H1 (cell line): ENCODE results near the gene PPM1M. TPM values are rescaled to one million over a fixed set of nuclear protein-coding genes. Genes with fewer than 3 reads are reported as not detected.

ENCODE experiments used
- CTCF ChIA-PET: fragments of 300-600 bp; sonication (Branson Sonifier 250); formaldehyde crosslinking; loops from one replicate; lab custom pipeline; 2021; ENCODE audit not compliant: partially characterized antibody; lab: Charles Lee
- POLR2A ChIA-PET: fragments of 300-600 bp; sonication (Branson Sonifier 250); formaldehyde crosslinking; loops from one replicate; lab custom pipeline; 2021; ENCODE audit warnings: inconsistent platforms; ENCODE audit not compliant: partially characterized antibody; lab: Charles Lee
- DNase-seq, 2 experiments: peaks; one replicate each; pipeline versions ENCODE4 v3.0.0 to v3.0.0-alpha.2; 2010 to 2022; ENCODE audit warnings: low spot score in 2 of 2, low read depth in 1 of 2, mixed read lengths in 1 of 2
- FAIRE-seq: peaks from 2 replicates; lab custom pipeline; 2011; peaks lifted over from hg19 to GRCh38; lab: Jason Lieb, UNC
- H2AFZ ChIP-seq: 2 replicates; pipeline ENCODE4 v1.8.1; 2012; ENCODE audit warnings: low read length, inconsistent platforms
- H2AK5ac ChIP-seq: 2 replicates; pipeline ENCODE4 v1.6.1; 2013; ENCODE audit warnings: low read depth, low read length
- H2BK120ac ChIP-seq: replicated peaks from 2 replicates; pipeline ENCODE3; 2013; ENCODE audit warnings: low read depth, low read length, inconsistent platforms
- H2BK12ac ChIP-seq: 2 replicates; pipeline ENCODE4 v1.6.1; 2013; ENCODE audit warnings: low read depth, low read length
- H2BK15ac ChIP-seq: 2 replicates; pipeline ENCODE4 v1.6.1; 2013; ENCODE audit warnings: low read length
- H2BK20ac ChIP-seq: 2 replicates; pipeline ENCODE4 v1.6.1; 2013; ENCODE audit warnings: low read length
- H2BK5ac ChIP-seq: 2 replicates; pipeline ENCODE4 v1.6.1; 2013; ENCODE audit warnings: low read depth, low read length
- H3K14ac ChIP-seq: 2 replicates; pipeline ENCODE4 v1.6.1; 2013; ENCODE audit warnings: inconsistent platforms; ENCODE audit not compliant: insufficient read length
- H3K18ac ChIP-seq: 2 replicates; pipeline ENCODE4 v1.6.1; 2013; ENCODE audit warnings: low read length; ENCODE audit errors: extremely low read depth
- H3K23ac ChIP-seq: 2 replicates; pipeline ENCODE4 v1.6.1; 2013; ENCODE audit warnings: inconsistent platforms; ENCODE audit not compliant: insufficient read length
- H3K23me2 ChIP-seq: 2 replicates; pipeline ENCODE4 v1.6.1; 2013; ENCODE audit warnings: low read depth, low read length
- H3K27ac ChIP-seq: 2 replicates; pipeline ENCODE4 v1.6.1; 2011; ENCODE audit warnings: low read depth, low read length, inconsistent platforms
- H3K27me3 ChIP-seq, 4 experiments: replicated peaks in 1 of 4; 1 replicate in 1 of 4; 2 replicates in 3 of 4; pipeline versions ENCODE4 v1.6.1 to v1.8.1; 2011 to 2013; ENCODE audit warnings: low read length in 3 of 4, mild to moderate bottlenecking in 3 of 4, inconsistent platforms in 2 of 4, mixed read lengths in 2 of 4, moderate library complexity in 1 of 4; ENCODE audit not compliant: control insufficient read depth in 3 of 4, insufficient read depth in 3 of 4; ENCODE audit errors: extremely low read depth in 1 of 4
- H3K36me3 ChIP-seq, 4 experiments: 2 replicates each; pipeline versions ENCODE4 v1.6.1 to v1.8.1; 2011 to 2013; ENCODE audit warnings: mild to moderate bottlenecking in 4 of 4, low read length in 3 of 4, moderate library complexity in 2 of 4, control low read depth in 1 of 4, inconsistent platforms in 1 of 4; ENCODE audit not compliant: insufficient read depth in 4 of 4, control insufficient read depth in 2 of 4
- H3K4ac ChIP-seq: replicated peaks from 2 replicates; pipeline ENCODE3; 2013; ENCODE audit warnings: low read length, low read depth, mixed read lengths, inconsistent platforms; ENCODE audit not compliant: insufficient read length
- H3K4me1 ChIP-seq, 4 experiments: replicated peaks in 1 of 4; 1 replicate in 1 of 4; 2 replicates in 3 of 4; pipeline versions ENCODE4 v1.6.1 to v1.8.1; 2011 to 2013; ENCODE audit warnings: low read length in 3 of 4, inconsistent platforms in 2 of 4, mixed read lengths in 1 of 4; ENCODE audit not compliant: insufficient read depth in 4 of 4, control insufficient read depth in 3 of 4
- H3K4me2 ChIP-seq, 2 experiments: 2 replicates each; pipeline versions ENCODE4 v1.6.1 to v1.8.1; 2011 to 2013; ENCODE audit warnings: low read depth in 2 of 2, low read length in 2 of 2, control low read depth in 1 of 2, inconsistent platforms in 1 of 2, mild to moderate bottlenecking in 1 of 2; ENCODE audit not compliant: insufficient read depth in 1 of 2
- H3K4me3 ChIP-seq, 4 experiments: fragments of 200-600, 300-600 bp in 1 of 4; sonication (generic), shearing (Covaris generic), sonication (Bioruptor Twin) in 1 of 4; 2 replicates each; pipeline versions ENCODE4 v1.5.1 to v1.8.1; 2011 to 2016; ENCODE audit warnings: low read length in 4 of 4, low read depth in 3 of 4, control low read depth in 2 of 4, inconsistent platforms in 2 of 4, mild to moderate bottlenecking in 2 of 4, mixed read lengths in 1 of 4, moderate library complexity in 1 of 4; ENCODE audit not compliant: insufficient read depth in 2 of 4; ENCODE audit errors: extremely low read depth in 1 of 4
- H3K56ac ChIP-seq: replicated peaks from 2 replicates; pipeline ENCODE3; 2013; ENCODE audit warnings: low read depth, mild to moderate bottlenecking, mixed read lengths, low read length, inconsistent platforms; ENCODE audit not compliant: insufficient read length
- H3K79me1 ChIP-seq: 2 replicates; pipeline ENCODE4 v1.6.1; 2013; ENCODE audit warnings: low read depth, low read length, control low read depth
- H3K79me2 ChIP-seq, 2 experiments: 2 replicates each; pipeline versions ENCODE4 v1.6.1 to v1.8.1; 2012 to 2013; ENCODE audit warnings: low read length in 2 of 2, mild to moderate bottlenecking in 2 of 2, inconsistent platforms in 1 of 2; ENCODE audit not compliant: insufficient read depth in 2 of 2, control insufficient read depth in 1 of 2
- H3K9ac ChIP-seq, 4 experiments: replicated peaks in 1 of 4; 1 replicate in 1 of 4; 2 replicates in 3 of 4; pipeline versions ENCODE4 v1.6.1 to v1.8.1; 2011 to 2013; ENCODE audit warnings: low read depth in 3 of 4, low read length in 3 of 4, control low read depth in 2 of 4, mild to moderate bottlenecking in 2 of 4, moderate library complexity in 2 of 4, inconsistent platforms in 1 of 4; ENCODE audit errors: extremely low read depth in 1 of 4
- H3K9me3 ChIP-seq, 2 experiments: 2 replicates each; pipeline versions ENCODE4 v1.6.1 to v1.8.1; 2012 to 2013; ENCODE audit warnings: mild to moderate bottlenecking in 2 of 2, moderate library complexity in 2 of 2, control low read depth in 1 of 2, inconsistent platforms in 1 of 2, low read depth in 1 of 2, low read length in 1 of 2, mixed read lengths in 1 of 2; ENCODE audit not compliant: insufficient read depth in 2 of 2
- H4K20me1 ChIP-seq, 2 experiments: replicated peaks in 1 of 2; 2 replicates each; pipeline versions ENCODE3 to v1.8.1; 2011 to 2013; ENCODE audit warnings: inconsistent platforms in 2 of 2, low read length in 2 of 2, mild to moderate bottlenecking in 1 of 2; ENCODE audit not compliant: insufficient read depth in 2 of 2, control insufficient read depth in 1 of 2
- H4K5ac ChIP-seq: 2 replicates; pipeline ENCODE4 v1.6.1; 2013; ENCODE audit warnings: low read length, low read depth, mixed read lengths, inconsistent platforms; ENCODE audit not compliant: insufficient read length
- H4K8ac ChIP-seq: 2 replicates; pipeline ENCODE4 v1.8.0; 2013; ENCODE audit warnings: mild to moderate bottlenecking, moderate library complexity, low read length, inconsistent platforms; ENCODE audit not compliant: insufficient read depth; ENCODE audit errors: extremely low read depth
- H4K91ac ChIP-seq: replicated peaks from 2 replicates; pipeline ENCODE3; 2013; ENCODE audit warnings: low read length, mixed read lengths, inconsistent platforms; ENCODE audit not compliant: insufficient read length
- CTCF ChIP-seq, 3 experiments: IDR thresholded peaks; 1 replicate in 2 of 3; 2 replicates in 1 of 3; pipeline versions ENCODE4 v1.5.1 to v1.6.1; 2011; ENCODE audit warnings: low read length in 3 of 3, mild to moderate bottlenecking in 3 of 3, inconsistent platforms in 2 of 3, low read depth in 1 of 3, moderate library complexity in 1 of 3; ENCODE audit not compliant: insufficient read depth in 1 of 3; ENCODE audit errors: control extremely low read depth in 1 of 3
- EP300 ChIP-seq, 2 experiments: IDR thresholded peaks; 1 replicate in 1 of 2; 2 replicates in 1 of 2; pipeline ENCODE4 v1.6.1; 2011 to 2012; ENCODE audit warnings: low read depth in 2 of 2, low read length in 2 of 2, mild to moderate bottlenecking in 2 of 2, borderline replicate concordance in 1 of 2, inconsistent platforms in 1 of 2, moderate library complexity in 1 of 2
- FOSL1 ChIP-seq: IDR thresholded peaks from 2 replicates; pipeline ENCODE4 v1.6.1; 2011; ENCODE audit warnings: mild to moderate bottlenecking, low read depth, low read length, moderate library complexity; ENCODE audit not compliant: insufficient read depth
- HDAC6 ChIP-seq: IDR thresholded peaks from one replicate; pipeline ENCODE4 v1.7.1; 2012; ENCODE audit warnings: low read depth, mild to moderate bottlenecking, inconsistent platforms, low read length, moderate library complexity
- KDM4A ChIP-seq: IDR thresholded peaks from one replicate; pipeline ENCODE4 v1.7.1; 2012; ENCODE audit warnings: low read depth, mild to moderate bottlenecking, moderate library complexity, low read length, inconsistent platforms; ENCODE audit not compliant: severe bottlenecking
- NRF1 ChIP-seq: IDR thresholded peaks from 2 replicates; pipeline ENCODE4 v1.6.1; 2011; ENCODE audit warnings: mild to moderate bottlenecking, low read depth, low read length, improper control_type of control experiment
- POLR2AphosphoS5 ChIP-seq: IDR thresholded peaks from 2 replicates; pipeline ENCODE4 v1.6.1; 2011; ENCODE audit warnings: low read depth, low read length
- SAP30 ChIP-seq: fragments of 300-600 bp; sonication (generic); IDR thresholded peaks from 2 replicates; pipeline ENCODE4 v1.7.1; 2012; ENCODE audit warnings: low read length, moderate library complexity, mild to moderate bottlenecking, inconsistent platforms; ENCODE audit not compliant: insufficient read depth, insufficient replicate concordance
- SUZ12 ChIP-seq: fragments of 200-600 bp; sonication (generic); IDR thresholded peaks from 2 replicates; pipeline ENCODE4 v1.6.1; 2012; ENCODE audit warnings: mild to moderate bottlenecking, inconsistent platforms, low read length, moderate library complexity, mixed read lengths
- WGBS, 2 experiments: shearing (Covaris generic) in 1 of 2; methylation state at CpG; one replicate each; pipeline versions ENCODE4 v1.1.6 to v1.1.7; 2013 to 2015; ENCODE audit warnings: low lambda C conversion rate in 2 of 2, mixed read lengths in 2 of 2, inconsistent platforms in 1 of 2, low coverage in 1 of 2, missing lambda C conversion rate in 1 of 2; ENCODE audit not compliant: insufficient replicate concordance in 2 of 2, insufficient coverage in 1 of 2, insufficient read length in 1 of 2; ENCODE audit errors: extremely low coverage in 1 of 2, missing lambda C conversion rate in 1 of 2; 5-methylcytosine and 5-hydroxymethylcytosine counted together
- polyA plus RNA-seq, 7 experiments: library from polyadenylated mRNA; depleted of rRNA in 3 of 7; stranded (reverse) in 5 of 7; unstranded in 2 of 7; fragments of >200 nt in 5 of 7; fragments of 200-250 nt in 2 of 7; gene quantifications; 1 replicate in 5 of 7; 2 replicates in 1 of 7; 4 replicates in 1 of 7; pipeline versions ENCODE4 v1.2.1 to v1.2.3, GENCODE V29; 2011 to 2013; ENCODE audit warnings: missing spikeins in 2 of 7, mixed read lengths in 2 of 7
- total RNA-seq: library from RNA; stranded (reverse); fragmentation: NEBNext Ultra II Directional; extraction: Animal tissue kit (Norgen Biotek cat#: 25700); gene quantifications from 2 replicates; pipeline ENCODE4 v1.2.1, GENCODE V29; 2021

Gene PPM1M
- total and polyA plus RNA-seq, 2 of the 8 experiments (the other 6 are each of a cell fraction or from before 2014, with no cell fraction given): 5.2 to 6.3 TPM

GRCh38 chr3:52226229-52226817 is 19.2 kb upstream of the PPM1M start:
- no peaks in the 10 kb centered on the region; the same call in 1 of the 2 replicates for H3K79me1 ChIP-seq
- no peak overlapping the region for H3K23ac ChIP-seq
- H3K4me2 ChIP-seq: no peak overlapping the region
- no peaks in the 10 kb centered on the region for H3K23me2 ChIP-seq
- no peak overlapping the region for H2BK15ac ChIP-seq
- 72% methylated on average over 5 of the region's 5 CpGs; no CpG with 5 or more reads in 1 of the 2 experiments for WGBS, 2 experiments
- H2BK20ac ChIP-seq: no peak overlapping the region
- H3K56ac ChIP-seq: no peak overlapping the region
- no peaks in the 10 kb centered on the region for H3K79me2 ChIP-seq
- H3K14ac ChIP-seq: no peak overlapping the region
- CTCF ChIA-PET: interaction anchor here (0.7 to 20.4 kb wide), 12 partner anchors 9 to 219 kb away, joined by 3 to 336 read pairs (median 4); partner anchors contain the start of genes SEMA3G and TWF2
- DNase-seq (no peak), FAIRE-seq (no peak)
- H3K9me3 ChIP-seq: no peaks in the 10 kb centered on the region
- no peak overlapping the region for H3K9ac ChIP-seq
- peaks cover 0 to 4% (median 2%) of the 10 kb centered on the region in 4 experiments; a peak in 5 of 7 replicates for H3K4me1 ChIP-seq
- no peak overlapping the region for H3K4ac ChIP-seq
- no peak overlapping the region for H3K4me3 ChIP-seq
- no peak overlapping the region for H2BK120ac ChIP-seq
- no peak overlapping the region for H2BK5ac ChIP-seq
- no peak overlapping the region for H2AK5ac ChIP-seq
- H2AFZ ChIP-seq: no peak overlapping the region
- H3K36me3 ChIP-seq: peaks cover 5 to 17% (median 11%) of the 10 kb centered on the region in 4 experiments; a peak in 5 of 8 replicates
- no peak overlapping the region for H4K5ac ChIP-seq
- no peak overlapping the region for H2BK12ac ChIP-seq
- peaks cover 6 to 8% of the 10 kb centered on the region in 2 experiments for H4K20me1 ChIP-seq
- POLR2A ChIA-PET: interaction anchor here (1.2 to 1.7 kb wide), 4 partner anchors 10 to 232 kb away, joined by 4 to 5 read pairs (median 4); partner anchors contain the start of gene TWF2
- no peaks in the 10 kb centered on the region for H3K27me3 ChIP-seq
- no peak overlapping the region for H3K27ac ChIP-seq
- peak overlapping the region; percentile 75 for H4K8ac ChIP-seq
- H3K18ac ChIP-seq: no peak overlapping the region
- H4K91ac ChIP-seq: no peak overlapping the region
- TF ChIP-seq HDAC6 (no peak), FOSL1 (no peak), KDM4A (no peak), SAP30 (no peak), EP300 (IDR thresholded peaks at IDR 0.05; ENCODE audit: borderline replicate concordance in 1 of 2, low read depth in 2 of 2, low read length in 2 of 2) (no peak), CTCF (IDR thresholded peaks at IDR 0.05; ENCODE audit: control extremely low read depth in 1 of 3, insufficient read depth in 1 of 3, low read depth in 1 of 3, low read length in 3 of 3) (no peak), POLR2AphosphoS5 (no peak), NRF1 (no peak), SUZ12 (no peak)
